Stimulated activated naive CD8-positive, alpha-beta T cell treated with anti-CD3 and anti-CD28 coated beads, Interleukin-15, amount 100 ng/mL, for 72 hours (primary cell): ENCODE measurements around the gene ECM2.
"Not testable (repeated sequence)": the region's sequence is repeated elsewhere in the genome, so short reads cannot be mapped to it uniquely, and the experiment has no call there.

Experiments
- ATAC-seq: fragments of 150-1000 bp; cut with Tn5 transposase; 2 replicates; pipeline ENCODE4 v1.10.0; 2021; ENCODE audit warnings: mild to moderate bottlenecking, moderate library complexity
- DNase-seq, 2 donors: peaks; one replicate each; pipeline ENCODE4 v3.0.0; 2021 to 2022
- H3K27ac Mint-ChIP-seq, 2 donors: one replicate each; pipeline ENCODE4 v1.8.0; 2022; ENCODE audit warnings: mild to moderate bottlenecking in 2 of 2, mixed read lengths in 2 of 2, moderate library complexity in 2 of 2
- H3K27me3 Mint-ChIP-seq: one replicate; pipeline ENCODE4 v1.8.0; 2022; ENCODE audit warnings: mixed read lengths
- H3K4me1 Mint-ChIP-seq: one replicate; pipeline ENCODE4 v1.8.0; 2022; ENCODE audit warnings: mild to moderate bottlenecking, mixed read lengths
- H3K4me3 Mint-ChIP-seq, 2 donors: one replicate each; pipeline ENCODE4 v1.8.0; 2022; ENCODE audit warnings: mild to moderate bottlenecking in 2 of 2, mixed read lengths in 2 of 2, moderate library complexity in 1 of 2
- H3K9me3 Mint-ChIP-seq, 2 donors: one replicate each; pipeline ENCODE4 v1.8.0; 2022; ENCODE audit warnings: mixed read lengths in 2 of 2

ECM2 gene

DNA sequence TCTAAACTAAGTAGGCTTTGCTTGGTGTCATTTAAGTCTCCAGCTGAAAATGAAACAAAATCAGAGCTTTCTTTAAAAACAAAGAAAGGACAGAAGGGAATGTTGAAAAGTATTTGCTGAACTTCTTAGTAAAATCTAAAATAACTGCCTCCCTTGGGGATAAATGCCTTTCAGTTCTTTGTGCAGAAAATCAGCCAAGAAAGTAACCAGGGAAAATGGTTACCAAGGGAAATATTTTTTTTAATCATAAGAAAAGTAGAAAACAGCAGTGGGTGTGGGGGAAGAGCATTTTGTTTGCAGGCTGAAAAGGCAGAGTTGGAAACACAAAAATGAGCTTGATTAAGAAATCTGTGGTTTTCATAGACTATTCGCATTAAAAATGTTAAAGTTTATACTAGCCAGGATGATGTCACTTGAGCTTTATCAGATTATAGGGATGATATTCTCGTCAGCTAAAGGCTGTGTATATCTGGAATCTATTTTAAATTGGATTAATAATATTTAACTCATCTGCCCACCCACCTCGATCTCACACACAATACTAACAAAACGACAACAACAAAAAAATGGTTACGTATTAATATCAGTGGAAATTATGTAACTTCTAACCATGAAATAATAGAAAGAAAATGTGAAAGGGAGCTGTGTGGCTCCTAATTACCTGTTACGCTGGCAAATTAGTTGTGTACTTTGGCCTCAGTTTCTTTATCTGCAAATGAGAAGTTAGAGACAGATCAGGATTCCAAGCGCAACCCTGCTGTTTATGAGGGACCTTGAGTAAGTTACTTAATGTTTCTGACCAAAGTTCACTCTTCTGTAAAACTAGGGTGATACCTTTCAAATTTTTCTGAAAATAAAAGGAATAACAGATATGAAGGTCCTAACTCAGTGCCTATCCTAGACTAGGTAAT, at the start of gene ECM2:
Gene ECM2, minus strand, starts transcription at position 51 of the 911 bp plus-strand sequence. CDS start 13,124 bp downstream, outside the sequence.
- H3K4me1 Mint-ChIP-seq = no peaks in the 10 kb centered on the region
- H3K27me3 Mint-ChIP-seq = no peaks in the 10 kb centered on the region
- no peak within 1 kb of the TSS for H3K4me3 Mint-ChIP-seq
- H3K9me3 Mint-ChIP-seq = peaks cover 0 to 4% of the 10 kb centered on the region in 2 donors
- DNase-seq (no peak), ATAC-seq (no peak)
- H3K27ac Mint-ChIP-seq = no peak within 1 kb of the TSS

DNA sequence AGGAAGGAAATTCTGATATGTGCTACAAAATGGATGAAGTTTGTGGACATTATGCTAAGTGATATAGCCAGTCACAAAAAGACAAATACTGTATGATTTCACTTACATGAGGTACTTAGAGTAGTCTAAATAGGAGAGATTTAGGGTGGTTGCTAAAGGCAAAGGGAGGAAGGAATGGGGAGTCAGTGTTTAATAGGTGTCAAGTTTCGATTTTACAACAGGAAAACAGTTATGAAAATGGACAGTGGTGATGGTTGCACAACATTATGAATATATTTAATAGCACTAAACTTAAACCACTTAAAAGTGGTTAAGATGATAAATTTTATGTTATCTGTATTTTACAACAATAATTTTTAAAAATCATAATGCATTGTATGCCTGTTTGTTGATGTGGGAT, 40.4 kb upstream of the ECM2 start:
- no peak for ATAC-seq

DNA sequence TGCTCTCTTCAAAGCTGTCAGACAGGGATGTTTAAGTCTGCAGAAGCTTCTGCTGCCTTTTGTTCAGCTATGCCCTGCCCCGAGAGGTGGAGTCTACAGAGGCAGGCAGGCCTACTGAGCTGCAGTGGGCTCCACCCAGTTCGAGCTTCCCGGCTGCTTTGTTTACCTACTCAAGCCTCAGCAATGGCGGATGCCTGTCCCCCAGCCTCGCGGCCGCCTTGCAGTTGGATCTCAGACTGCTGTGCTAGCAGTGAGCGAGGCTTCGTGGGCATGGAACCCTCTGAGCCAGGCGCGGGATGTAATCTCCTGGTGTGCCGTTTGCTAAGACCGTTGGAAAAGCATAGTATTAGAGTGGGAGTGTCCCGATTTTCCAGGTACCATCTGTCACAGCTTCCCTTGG, 37.8 kb upstream of the ECM2 start:
- H3K4me1 Mint-ChIP-seq, H3K9me3 Mint-ChIP-seq, DNase-seq, ATAC-seq, H3K27me3 Mint-ChIP-seq, H3K4me3 Mint-ChIP-seq, H3K27ac Mint-ChIP-seq: not testable (repeated sequence)

More for the DNA sequence above, 40.4 kb upstream of the ECM2 start:
- Mint-ChIP-seq H3K9me3 (no peaks in the 10 kb centered on the region), H3K27me3 (no peaks in the 10 kb centered on the region), H3K27ac (no peak overlapping the region), H3K4me1 (no peaks in the 10 kb centered on the region), H3K4me3 (no peak overlapping the region)
- DNase-seq = no peak

DNA sequence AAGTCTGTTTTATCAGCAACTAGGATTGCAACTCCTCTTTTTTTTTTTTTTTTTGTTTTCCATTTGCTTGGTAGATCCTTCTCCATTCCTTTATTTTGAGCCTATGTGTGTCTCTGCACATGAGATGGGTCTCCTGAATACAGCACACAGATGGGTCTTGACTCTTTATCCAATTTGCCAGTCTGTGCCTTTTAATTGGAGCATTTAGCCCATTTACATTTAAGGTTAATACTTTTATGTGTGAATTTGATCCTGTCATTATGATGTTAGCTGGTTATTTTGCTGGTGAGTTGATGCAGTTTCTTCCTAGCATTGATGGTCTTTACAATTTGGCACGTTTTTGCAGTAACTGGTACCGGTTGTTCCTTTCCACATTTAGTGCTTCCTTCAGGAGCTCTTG, 36.1 kb upstream of the ECM2 start:
- not testable (repeated sequence) for H3K9me3 Mint-ChIP-seq, H3K4me1 Mint-ChIP-seq, DNase-seq, H3K27ac Mint-ChIP-seq, H3K27me3 Mint-ChIP-seq, H3K4me3 Mint-ChIP-seq, ATAC-seq

DNA sequence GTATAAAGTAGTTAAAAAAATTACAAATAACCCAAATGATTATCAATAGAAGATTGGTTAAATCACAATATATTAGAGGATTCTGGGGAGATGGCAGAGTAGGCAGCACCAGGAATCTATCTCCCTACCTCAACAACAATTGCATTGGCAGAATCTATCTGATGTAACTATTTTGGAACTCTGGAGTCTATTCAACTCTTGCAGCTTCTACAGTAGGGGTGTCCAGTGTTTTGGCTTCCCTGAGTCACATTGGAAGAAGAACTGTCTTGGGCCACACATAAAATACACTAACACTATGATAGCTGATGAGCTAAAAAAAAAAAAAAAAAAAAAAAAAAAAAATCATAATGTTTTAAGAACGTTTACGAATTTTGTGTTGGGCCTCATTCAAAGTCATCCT, 29.2 kb upstream of the ECM2 start:
- DNase-seq = no peak
- Mint-ChIP-seq H3K4me1 (peaks cover 8% of the 10 kb centered on the region), H3K27me3 (no peaks in the 10 kb centered on the region), H3K9me3 (no peaks in the 10 kb centered on the region), H3K27ac (no peak overlapping the region), H3K4me3 (no peak overlapping the region)
- ATAC-seq = no peak

DNA sequence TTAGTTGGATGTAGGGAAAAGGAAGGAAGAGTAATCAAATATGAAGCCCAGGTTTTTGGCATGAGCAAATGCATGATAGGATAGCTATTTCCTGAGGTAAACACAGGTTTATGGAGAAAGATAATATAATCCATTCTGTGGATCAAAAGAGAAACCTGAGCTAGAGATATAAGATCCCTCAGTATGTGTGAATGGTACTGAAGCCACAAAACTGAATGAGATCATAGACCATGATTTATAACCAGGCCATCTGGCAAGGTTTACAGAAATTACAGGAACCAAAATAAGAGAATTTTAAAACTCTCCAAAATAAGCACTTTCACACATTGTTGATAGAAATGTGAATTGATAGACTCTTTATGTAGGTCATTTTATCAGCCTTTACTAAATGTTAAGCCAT, 28.7 kb upstream of the ECM2 start:
- Mint-ChIP-seq H3K27ac (no peak overlapping the region), H3K27me3 (no peaks in the 10 kb centered on the region), H3K9me3 (no peaks in the 10 kb centered on the region), H3K4me3 (no peak overlapping the region), H3K4me1 (peaks cover 8% of the 10 kb centered on the region)
- ATAC-seq = no peak
- DNase-seq = no peak

DNA sequence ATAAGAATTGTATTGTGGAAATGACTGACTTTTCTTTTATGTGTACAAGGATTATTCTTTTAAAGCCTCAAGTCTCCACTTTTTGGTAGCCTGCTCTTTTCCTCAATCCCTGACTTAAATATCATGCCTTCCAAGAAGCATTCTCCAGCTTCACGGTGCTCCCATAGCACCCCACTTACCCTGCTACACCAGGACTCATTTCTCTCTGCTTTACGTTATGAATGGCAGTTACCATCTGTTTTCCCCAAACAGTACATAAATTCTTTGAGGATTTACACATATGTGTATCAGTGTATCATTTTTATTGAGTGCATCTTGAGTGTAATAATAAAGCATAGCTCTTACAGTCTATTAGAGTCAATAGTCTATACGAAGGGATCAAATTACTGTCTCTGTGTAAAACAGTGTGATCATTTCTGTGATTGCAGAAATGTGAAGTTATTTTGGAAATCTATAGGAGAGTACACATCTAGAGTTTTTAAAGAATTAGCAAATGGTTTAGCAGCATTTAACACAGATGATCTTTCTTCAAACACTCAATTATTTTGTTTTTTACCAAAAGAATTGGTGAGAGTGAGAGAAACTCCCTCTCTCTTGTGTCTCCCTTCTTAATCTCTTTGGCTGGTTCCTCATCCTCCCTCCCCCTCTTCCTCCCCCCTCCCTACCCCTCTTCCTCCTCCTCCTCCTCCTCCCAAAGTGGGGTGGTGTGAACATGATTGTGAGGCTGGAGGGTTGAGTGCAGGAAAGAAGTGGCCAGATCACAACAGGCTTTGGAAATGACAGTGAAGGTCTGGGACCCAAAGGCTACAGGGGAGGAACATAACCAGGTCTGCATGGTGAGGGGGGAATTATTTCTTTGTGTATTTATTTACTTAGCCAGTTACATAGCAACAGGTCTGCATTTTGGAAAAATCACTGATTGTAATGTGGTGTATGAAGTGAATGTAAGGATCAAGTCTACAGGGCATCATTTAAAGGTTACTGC, 27.6 kb upstream of the ECM2 start:
- ATAC-seq (no peak), DNase-seq (no peak)
- Mint-ChIP-seq H3K27ac (no peak overlapping the region), H3K4me1 (peaks cover 8% of the 10 kb centered on the region), H3K4me3 (no peak overlapping the region), H3K9me3 (no peaks in the 10 kb centered on the region), H3K27me3 (no peaks in the 10 kb centered on the region)

DNA sequence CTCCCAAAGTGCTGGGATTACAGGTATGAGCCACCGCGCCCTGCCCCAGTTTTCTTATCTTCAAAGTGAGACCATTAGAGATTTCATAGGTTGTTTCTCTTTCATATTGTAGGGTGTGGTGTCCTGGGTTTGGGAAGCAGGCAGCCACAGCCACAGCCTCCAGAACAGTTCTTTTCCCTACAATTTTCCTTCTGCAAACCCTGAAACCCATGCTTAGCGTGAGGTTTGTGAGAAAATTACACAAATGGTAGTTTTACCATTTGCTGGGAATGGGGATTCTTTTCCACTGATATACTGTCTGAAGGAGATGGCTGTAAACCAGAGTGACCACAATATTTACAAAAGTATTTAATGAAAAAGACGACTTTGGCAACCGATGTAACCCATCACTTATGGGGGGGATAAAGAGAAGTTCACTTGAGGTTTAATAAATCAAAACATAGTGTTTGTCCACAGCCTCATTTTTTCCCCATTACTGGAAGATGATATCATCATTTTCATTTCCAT, 26.7 kb upstream of the ECM2 start:
- Mint-ChIP-seq H3K27ac (no peak overlapping the region), H3K9me3 (no peaks in the 10 kb centered on the region), H3K27me3 (no peaks in the 10 kb centered on the region), H3K4me3 (no peak overlapping the region), H3K4me1 (peaks cover 8% of the 10 kb centered on the region)
- ATAC-seq = no peak
- no peak for DNase-seq

DNA sequence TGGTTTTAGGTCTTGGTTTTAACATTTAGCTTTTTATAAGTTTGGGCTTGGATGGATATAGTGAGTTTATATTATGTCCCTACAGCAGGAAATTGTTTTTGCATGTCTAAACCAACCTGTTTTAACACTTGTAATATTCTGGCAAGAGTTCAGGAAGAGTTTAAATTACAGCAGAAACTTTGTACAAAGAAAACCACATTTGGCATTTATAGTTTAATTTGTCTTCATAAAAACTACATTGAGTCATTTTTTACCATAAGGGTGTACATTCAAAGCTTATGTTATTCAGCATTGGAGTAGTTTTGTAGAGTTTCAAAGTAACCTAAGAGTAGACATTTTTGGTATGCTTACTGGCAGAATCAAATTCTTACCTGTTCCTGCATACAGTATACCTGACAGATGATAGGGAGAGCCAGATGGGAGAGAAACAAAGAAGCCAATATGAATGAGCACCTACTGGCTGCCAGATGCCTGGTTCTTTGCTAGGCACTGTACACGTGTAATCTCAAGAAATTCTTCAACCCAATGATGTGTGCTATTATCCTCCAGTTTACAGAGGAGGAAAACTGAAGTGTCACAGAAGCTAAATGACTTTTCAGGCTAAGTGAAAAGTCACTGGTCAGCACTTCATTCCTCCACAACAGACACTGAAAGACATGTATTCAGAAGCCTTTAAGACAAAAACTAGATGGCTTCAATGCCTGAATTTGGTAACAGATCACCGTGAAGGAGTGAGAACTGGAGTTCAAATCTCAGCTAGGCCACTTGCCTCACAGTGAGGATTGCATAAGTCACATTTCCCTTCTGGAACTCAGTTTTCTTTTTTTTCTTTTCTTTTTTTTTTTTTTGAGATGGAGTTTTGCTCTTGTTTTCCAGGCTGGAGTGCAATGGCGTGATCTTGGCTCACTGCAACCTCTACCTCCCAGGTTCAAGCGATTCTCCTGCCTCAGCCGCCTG, 25.9 kb upstream of the ECM2 start:
- no peaks in the 10 kb centered on the region for H3K27me3 Mint-ChIP-seq
- no peak overlapping the region for H3K27ac Mint-ChIP-seq
- no peak overlapping the region for H3K4me3 Mint-ChIP-seq
- H3K4me1 Mint-ChIP-seq = peaks cover 8% of the 10 kb centered on the region
- DNase-seq (no peak), ATAC-seq (no peak)
- no peaks in the 10 kb centered on the region for H3K9me3 Mint-ChIP-seq

DNA sequence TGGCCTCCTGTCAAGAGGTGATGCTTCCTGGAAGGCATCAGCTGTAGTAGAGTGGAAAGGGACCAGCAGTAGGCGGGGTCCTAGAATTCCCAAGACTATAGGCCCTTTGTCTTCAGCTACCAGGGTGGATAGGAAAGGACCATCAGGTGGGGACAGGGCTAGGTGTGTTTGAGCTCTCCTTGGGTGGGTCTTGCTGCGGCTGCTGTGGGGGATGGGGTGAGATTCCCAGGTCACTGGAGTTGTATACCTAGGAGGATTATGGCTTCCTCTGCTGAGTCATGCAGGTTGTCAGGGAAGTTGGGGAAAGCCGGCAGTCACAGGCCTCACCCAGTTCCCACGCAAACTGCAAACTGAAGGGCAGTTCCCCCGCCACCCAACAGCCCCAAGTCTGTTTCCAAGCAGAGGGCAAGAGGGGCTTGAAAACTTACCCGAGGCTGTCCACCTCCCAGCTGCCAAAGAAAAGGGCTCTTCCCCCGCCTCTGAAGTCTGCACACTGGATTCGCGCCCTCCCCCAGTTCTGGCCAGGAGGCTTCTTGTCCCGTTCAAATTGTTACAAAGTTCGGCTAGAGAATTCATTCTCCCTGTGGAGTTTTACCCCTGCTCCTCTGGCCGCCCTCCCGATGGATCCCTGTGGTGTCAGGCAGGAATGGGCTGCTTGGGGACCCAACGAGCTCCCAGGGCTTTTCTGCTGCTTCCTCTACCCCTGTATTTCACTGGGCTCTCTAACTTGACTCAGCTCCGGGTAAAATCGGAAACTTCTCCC, 23.0 kb upstream of the ECM2 start:
- H3K4me3 Mint-ChIP-seq = no peak overlapping the region
- peaks cover 17% of the 10 kb centered on the region for H3K4me1 Mint-ChIP-seq
- H3K9me3 Mint-ChIP-seq = no peaks in the 10 kb centered on the region
- H3K27me3 Mint-ChIP-seq = no peaks in the 10 kb centered on the region
- DNase-seq = no peak
- ATAC-seq = no peak
- peak overlapping the region in 1 of 2 donors; percentile 29 for H3K27ac Mint-ChIP-seq

DNA sequence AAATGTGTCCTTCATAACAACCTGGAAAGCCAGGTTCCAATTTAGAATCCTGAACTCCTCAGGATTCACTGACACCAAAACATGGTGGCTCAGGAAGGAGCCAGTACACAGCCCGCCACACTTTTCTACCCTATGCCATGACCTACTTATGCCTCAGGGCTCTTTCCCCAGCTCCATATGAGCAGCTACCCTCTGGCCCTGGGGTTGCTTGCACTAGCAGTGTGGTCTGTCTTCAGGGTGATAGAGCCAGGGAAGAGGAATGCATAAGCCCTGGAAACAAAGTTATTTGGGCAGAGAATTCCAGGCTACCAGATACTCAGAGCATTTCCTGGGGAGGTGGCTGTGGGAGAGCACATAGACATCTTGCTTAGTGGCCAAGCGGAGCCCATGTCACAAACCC, 15.0 kb upstream of the ECM2 start:
- Mint-ChIP-seq H3K27ac (no peak overlapping the region), H3K27me3 (no peaks in the 10 kb centered on the region), H3K9me3 (no peaks in the 10 kb centered on the region), H3K4me3 (no peak overlapping the region), H3K4me1 (peaks cover 6% of the 10 kb centered on the region)
- no peak for DNase-seq
- ATAC-seq = no peak

DNA sequence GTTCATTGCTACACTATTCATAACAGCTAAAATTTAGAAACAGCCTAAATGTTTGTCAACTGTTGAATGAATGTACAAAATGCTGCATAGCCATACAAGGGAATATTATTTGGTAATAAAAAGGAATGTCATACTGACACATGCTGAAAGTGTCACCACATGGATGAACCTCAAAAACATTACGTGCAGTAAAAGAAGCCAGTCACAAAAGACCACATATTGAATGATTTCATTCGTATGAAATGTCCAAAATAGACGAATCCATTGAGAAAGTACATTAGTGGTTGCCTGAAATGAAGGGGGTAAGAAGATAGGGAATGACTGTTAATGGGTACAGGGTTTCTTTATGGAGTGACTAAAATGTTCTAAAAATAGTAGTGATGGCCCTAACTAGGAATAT, 11.6 kb upstream of the ECM2 start:
- no peaks in the 10 kb centered on the region for H3K9me3 Mint-ChIP-seq
- no peaks in the 10 kb centered on the region for H3K27me3 Mint-ChIP-seq

DNA sequence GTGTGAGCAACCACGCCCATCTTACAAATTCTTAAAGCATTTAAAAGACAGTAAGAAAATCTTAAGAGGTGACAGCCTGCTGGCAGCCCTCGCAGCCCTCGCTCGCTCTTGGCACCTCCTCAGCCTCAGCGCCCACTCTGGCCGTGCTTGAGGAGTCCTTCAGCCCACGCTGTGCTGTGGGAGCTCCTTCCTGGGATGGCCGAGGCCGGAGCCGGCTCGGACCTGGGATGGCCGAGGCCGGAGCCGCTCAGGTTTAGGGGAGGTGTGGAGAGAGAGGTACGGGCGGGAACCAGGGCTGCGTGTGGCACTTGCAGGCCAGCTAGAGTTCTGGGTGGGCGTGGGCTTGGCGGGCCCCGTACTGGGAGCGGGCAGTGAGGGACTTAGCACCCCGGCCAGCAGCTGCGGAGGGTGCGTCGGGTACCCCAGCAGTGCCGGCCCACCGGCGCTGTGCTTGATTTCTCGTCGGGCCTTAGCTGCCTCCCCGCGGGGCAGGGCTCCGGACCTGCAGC, 9.3 kb upstream of the ECM2 start:
- H3K4me3 Mint-ChIP-seq = no peak overlapping the region
- H3K4me1 Mint-ChIP-seq = no peaks in the 10 kb centered on the region
- no peaks in the 10 kb centered on the region for H3K9me3 Mint-ChIP-seq
- H3K27ac Mint-ChIP-seq = no peak overlapping the region
- DNase-seq = no peak
- no peaks in the 10 kb centered on the region for H3K27me3 Mint-ChIP-seq
- ATAC-seq = no peak

More for the DNA sequence above, 11.6 kb upstream of the ECM2 start:
- Mint-ChIP-seq H3K27ac (no peak overlapping the region), H3K4me3 (no peak overlapping the region), H3K4me1 (no peaks in the 10 kb centered on the region)
- no peak for DNase-seq
- no peak for ATAC-seq

DNA sequence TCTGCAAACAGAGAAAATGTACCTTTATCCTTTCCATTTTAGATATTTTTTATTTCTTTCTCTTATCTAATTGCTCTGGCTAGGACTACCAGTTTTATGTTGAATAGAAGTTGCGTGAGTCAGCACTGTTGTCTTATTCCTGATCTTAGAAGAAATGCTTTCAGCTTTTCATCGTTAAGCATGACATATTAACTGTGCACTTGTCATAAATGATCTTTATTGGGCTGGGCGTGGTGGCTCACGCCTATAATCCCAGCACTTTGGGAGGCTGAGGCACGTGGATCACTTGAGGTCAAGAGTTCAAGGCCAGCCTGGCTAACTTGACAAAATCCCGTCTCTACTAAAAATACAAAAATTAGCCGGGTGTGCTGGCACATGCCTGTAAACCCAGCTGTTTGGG, 8.2 kb upstream of the ECM2 start:
- DNase-seq (no peak), ATAC-seq (no peak)
- H3K4me3 Mint-ChIP-seq = no peak overlapping the region
- H3K4me1 Mint-ChIP-seq = no peaks in the 10 kb centered on the region
- H3K9me3 Mint-ChIP-seq = no peaks in the 10 kb centered on the region
- H3K27ac Mint-ChIP-seq = no peak overlapping the region
- no peaks in the 10 kb centered on the region for H3K27me3 Mint-ChIP-seq
